Activated CD4-positive, alpha-beta memory T cell treated with anti-CD3 and anti-CD28 coated beads for 36 hours (primary cell): ENCODE measurements around the gene TTC13. TPM values are rescaled to one million over a fixed set of nuclear protein-coding genes. Genes with fewer than 3 reads are reported as not detected.

Experiments
- CTCF ChIA-PET: fragments of 350-600 bp; sonication (Branson Sonifier 250); formaldehyde crosslinking; loops from one replicate; lab custom pipeline; 2021; ENCODE audit warnings: antibody characterized with exemption, inconsistent platforms; lab: Charles Lee
- POLR2A ChIA-PET: fragments of 350-600 bp; sonication (Branson Sonifier 250); formaldehyde crosslinking; loops from one replicate; lab custom pipeline; 2021; ENCODE audit warnings: antibody characterized with exemption; lab: Charles Lee
- DNase-seq: peaks from one replicate; pipeline ENCODE4 v3.0.0-alpha.2; 2020
- H3K27ac Mint-ChIP-seq: one replicate; pipeline ENCODE4 v1.8.0; 2021; ENCODE audit warnings: mixed read lengths
- H3K27me3 Mint-ChIP-seq: one replicate; pipeline ENCODE4 v1.8.0; 2021; ENCODE audit warnings: mixed read lengths
- H3K36me3 Mint-ChIP-seq: one replicate; pipeline ENCODE4 v1.8.0; 2021; ENCODE audit warnings: mixed read lengths
- H3K4me1 Mint-ChIP-seq: one replicate; pipeline ENCODE4 v1.8.0; 2021; ENCODE audit warnings: low read depth, mixed read lengths
- H3K4me3 Mint-ChIP-seq: one replicate; pipeline ENCODE4 v1.8.0; 2021; ENCODE audit warnings: mild to moderate bottlenecking, mixed read lengths
- H3K9me3 Mint-ChIP-seq: one replicate; pipeline ENCODE4 v1.8.0; 2021; ENCODE audit warnings: mixed read lengths
- intact Hi-C: fragments of 100-400 bp; cut with micrococcal nuclease; formaldehyde crosslinking; loops from one replicate; pipeline ENCODE4 v1.15.1; 2023
- total RNA-seq, 2 experiments: library from RNA; stranded (reverse); gene quantifications; one replicate each; pipeline ENCODE4 v1.2.3, GENCODE V29; 2021

The TTC13 gene
- total RNA-seq, 2 experiments from 2014 or later: 17.3 to 18.3 TPM

- Mint-ChIP-seq H3K27ac (no peak overlapping the region), H3K4me3 (no peak overlapping the region), H3K9me3 (no peaks in the 10 kb centered on the region), H3K36me3 (peaks cover 5% of the 10 kb centered on the region), H3K4me1 (no peaks in the 10 kb centered on the region), H3K27me3 (no peaks in the 10 kb centered on the region)
- no peak for DNase-seq
- intact Hi-C loops: no loop called here
- CTCF ChIA-PET: no interaction called here
- POLR2A ChIA-PET: interaction anchor here (0.6 kb wide), 1 partner anchor 127 kb away, joined by 4 read pairs; no protein-coding TSS in a partner anchor
Measured at GRCh38 chr1:230899841-230900251, 78.8 kb downstream of the TTC13 start.

GRCh38 chr1:230898748-230899147 is 79.9 kb downstream of the TTC13 start:
- Mint-ChIP-seq H3K4me1 (no peaks in the 10 kb centered on the region), H3K27ac (no peak overlapping the region), H3K4me3 (no peak overlapping the region), H3K9me3 (no peaks in the 10 kb centered on the region), H3K36me3 (peaks cover 3% of the 10 kb centered on the region), H3K27me3 (no peaks in the 10 kb centered on the region)
- ChIA-PET CTCF (no interaction called here), POLR2A (no interaction called here)
- no peak for DNase-seq
- intact Hi-C loops: no loop called here

DNA sequence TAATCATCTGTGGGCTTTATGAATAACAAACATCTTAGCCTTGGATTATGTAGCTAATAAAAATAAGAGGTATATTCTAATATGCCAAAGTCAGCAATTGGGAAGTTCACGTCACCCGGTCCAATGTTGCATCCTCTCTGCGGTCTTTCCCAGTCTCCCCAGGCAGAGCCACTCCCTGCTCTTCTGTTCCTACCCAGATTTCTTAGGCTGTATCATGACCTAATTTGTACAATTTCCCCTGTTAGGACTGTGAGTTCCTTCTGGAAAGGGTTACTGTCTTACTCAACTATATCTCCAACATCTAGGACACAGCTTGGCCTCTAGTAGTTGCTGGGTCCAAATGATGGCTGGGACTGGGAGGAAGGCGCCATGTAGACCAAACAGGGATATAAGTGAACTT is 80.5 kb downstream of the TTC13 start:
- DNase-seq: no peak
- Mint-ChIP-seq H3K4me1 (no peaks in the 10 kb centered on the region), H3K27ac (no peak overlapping the region), H3K4me3 (no peak overlapping the region), H3K27me3 (no peaks in the 10 kb centered on the region), H3K36me3 (no peaks in the 10 kb centered on the region), H3K9me3 (no peaks in the 10 kb centered on the region)
- intact Hi-C loops: no loop called here
- CTCF ChIA-PET: no interaction called here
- POLR2A ChIA-PET: no interaction called here

- intact Hi-C loops: no loop called here
- peaks cover 6% of the 10 kb centered on the region for H3K27me3 Mint-ChIP-seq
- CTCF ChIA-PET: interaction anchor here (0.9 to 1.3 kb wide), 2 partner anchors 21 to 82 kb away, joined by 3 to 5 read pairs; partner anchors contain the start of genes ARV1 and TTC13
Measured at GRCh38 chr1:230896779-230897178, 81.9 kb downstream of the TTC13 start.

GRCh38 chr1:230895452-230895851 is 83.2 kb downstream of the TTC13 start:
- Mint-ChIP-seq H3K9me3 (no peaks in the 10 kb centered on the region), H3K27me3 (peaks cover 9% of the 10 kb centered on the region), H3K4me3 (no peak overlapping the region), H3K36me3 (no peaks in the 10 kb centered on the region), H3K4me1 (no peaks in the 10 kb centered on the region), H3K27ac (no peak overlapping the region)
- POLR2A ChIA-PET: no interaction called here
- CTCF ChIA-PET: interaction anchor here (1.1 to 1.2 kb wide), 2 partner anchors 21 to 84 kb away, joined by 3 to 5 read pairs; no protein-coding TSS in a partner anchor
- intact Hi-C loops: no loop called here
- DNase-seq: no peak

More at GRCh38 chr1:230896779-230897178, 81.9 kb downstream of the TTC13 start:
- H3K36me3 Mint-ChIP-seq: no peaks in the 10 kb centered on the region
- DNase-seq: no peak
- no peak overlapping the region for H3K27ac Mint-ChIP-seq
- no peak overlapping the region for H3K4me3 Mint-ChIP-seq
- POLR2A ChIA-PET: no interaction called here
- no peaks in the 10 kb centered on the region for H3K4me1 Mint-ChIP-seq
- H3K9me3 Mint-ChIP-seq: no peaks in the 10 kb centered on the region

GRCh38 chr1:230894664-230895063 is 84.0 kb downstream of the TTC13 start:
- peaks cover 9% of the 10 kb centered on the region for H3K27me3 Mint-ChIP-seq
- DNase-seq: no peak

DNA sequence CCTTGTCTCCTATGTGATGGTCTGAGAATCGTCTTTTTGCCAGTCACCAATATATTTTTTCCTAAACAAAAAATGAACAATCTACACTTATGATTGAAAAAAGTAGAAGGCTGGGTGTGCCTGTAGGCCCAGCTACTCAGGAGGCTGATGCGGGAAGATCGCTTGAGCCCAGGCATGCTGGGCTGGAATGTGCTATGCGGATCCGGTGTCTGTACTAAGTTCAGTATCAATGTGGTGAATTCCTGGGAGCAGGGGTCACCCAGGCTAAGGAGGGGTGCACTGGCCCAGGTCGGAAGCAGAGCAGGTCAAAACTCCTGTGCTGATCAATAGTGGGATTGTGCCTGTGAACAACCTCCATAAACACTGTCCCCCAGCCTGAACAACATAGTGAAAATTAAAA is 84.6 kb downstream of the TTC13 start:
- peaks cover 12% of the 10 kb centered on the region for H3K27me3 Mint-ChIP-seq
- H3K27ac Mint-ChIP-seq: no peak overlapping the region
- no peak for DNase-seq
- H3K4me3 Mint-ChIP-seq: no peak overlapping the region
- CTCF ChIA-PET: no interaction called here
- no peaks in the 10 kb centered on the region for H3K36me3 Mint-ChIP-seq
- H3K9me3 Mint-ChIP-seq: no peaks in the 10 kb centered on the region
- POLR2A ChIA-PET: no interaction called here
- intact Hi-C loops: no loop called here
- no peaks in the 10 kb centered on the region for H3K4me1 Mint-ChIP-seq

More at GRCh38 chr1:230894664-230895063, 84.0 kb downstream of the TTC13 start:
- Mint-ChIP-seq H3K4me1 (no peaks in the 10 kb centered on the region), H3K36me3 (no peaks in the 10 kb centered on the region), H3K4me3 (no peak overlapping the region), H3K9me3 (no peaks in the 10 kb centered on the region), H3K27ac (no peak overlapping the region)
- intact Hi-C loops: no loop called here
- POLR2A ChIA-PET: no interaction called here
- CTCF ChIA-PET: interaction anchor here (1.1 kb wide), 1 partner anchor 85 kb away, joined by 3 read pairs; no protein-coding TSS in a partner anchor

DNA sequence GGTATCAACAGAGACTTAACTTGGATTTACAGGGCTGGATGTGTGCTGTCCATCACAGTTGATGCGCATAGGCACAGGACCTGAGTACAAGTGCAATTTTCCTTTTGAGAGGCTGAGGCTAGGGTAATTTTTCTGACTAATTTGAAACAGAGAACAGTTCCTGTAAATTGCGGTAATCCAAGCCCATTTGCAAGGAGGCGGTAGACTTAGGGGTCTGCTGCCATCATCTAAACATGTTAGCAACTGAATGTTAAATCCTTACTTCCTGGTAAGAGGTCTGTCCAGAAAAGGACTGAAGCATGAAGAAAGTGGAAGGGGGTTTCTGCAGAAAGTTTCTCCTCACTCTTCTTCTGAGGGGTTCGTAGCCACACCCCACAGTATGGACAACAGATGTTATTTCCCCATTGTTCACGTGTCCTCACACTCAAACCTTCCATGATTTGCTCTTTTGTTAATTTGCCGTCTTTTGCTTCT is 86.6 kb downstream of the TTC13 start:
- no peak overlapping the region for H3K4me3 Mint-ChIP-seq
- intact Hi-C loops: no loop called here
- H3K4me1 Mint-ChIP-seq: no peaks in the 10 kb centered on the region
- ChIA-PET CTCF (no interaction called here), POLR2A (no interaction called here)
- no peak overlapping the region for H3K27ac Mint-ChIP-seq
- no peak for DNase-seq
- H3K36me3 Mint-ChIP-seq: no peaks in the 10 kb centered on the region
- no peaks in the 10 kb centered on the region for H3K9me3 Mint-ChIP-seq
- peaks cover 16% of the 10 kb centered on the region for H3K27me3 Mint-ChIP-seq

- intact Hi-C loops: no loop called here
- H3K9me3 Mint-ChIP-seq: no peaks in the 10 kb centered on the region
- H3K4me1 Mint-ChIP-seq: no peaks in the 10 kb centered on the region
- no peak overlapping the region for H3K27ac Mint-ChIP-seq
- no peak overlapping the region for H3K4me3 Mint-ChIP-seq
- no peaks in the 10 kb centered on the region for H3K36me3 Mint-ChIP-seq
- peaks cover 16% of the 10 kb centered on the region for H3K27me3 Mint-ChIP-seq
- ChIA-PET CTCF (no interaction called here), POLR2A (no interaction called here)
- DNase-seq: no peak
Measured at GRCh38 chr1:230891413-230891812, 87.2 kb downstream of the TTC13 start.

- intact Hi-C loops: no loop called here
- H3K27me3 Mint-ChIP-seq: peaks cover 38% of the 10 kb centered on the region
- no peaks in the 10 kb centered on the region for H3K4me1 Mint-ChIP-seq
- peaks cover 7% of the 10 kb centered on the region for H3K9me3 Mint-ChIP-seq
- H3K27ac Mint-ChIP-seq: no peak overlapping the region
- H3K4me3 Mint-ChIP-seq: no peak overlapping the region
- no peaks in the 10 kb centered on the region for H3K36me3 Mint-ChIP-seq
- DNase-seq: no peak
- POLR2A ChIA-PET: no interaction called here
- CTCF ChIA-PET: no interaction called here
Measured at GRCh38 chr1:230884646-230885045, 94.0 kb downstream of the TTC13 start.

DNA sequence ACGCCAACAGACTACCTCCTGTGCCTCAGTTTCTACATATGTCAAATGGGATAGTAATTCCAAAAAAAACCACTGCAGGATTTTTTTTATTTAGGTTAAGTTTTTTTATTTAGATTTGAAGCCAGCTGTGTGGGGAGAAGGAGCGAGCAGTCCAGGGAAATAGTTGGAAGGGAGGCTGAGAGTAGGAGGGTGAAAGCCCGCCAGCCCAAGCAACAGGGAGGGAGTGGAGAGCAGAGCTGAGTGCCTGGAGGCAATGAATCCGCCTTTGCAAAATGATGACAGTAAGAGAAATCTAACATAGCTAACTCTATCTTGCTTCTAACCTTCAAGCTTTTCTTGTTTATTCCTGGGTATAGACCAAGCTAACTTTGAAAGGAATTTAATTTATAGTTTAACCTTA is 94.7 kb downstream of the TTC13 start:
- DNase-seq: no peak
- Mint-ChIP-seq H3K36me3 (no peaks in the 10 kb centered on the region), H3K27ac (no peak overlapping the region), H3K4me3 (no peak overlapping the region), H3K4me1 (no peaks in the 10 kb centered on the region), H3K9me3 (peaks cover 7% of the 10 kb centered on the region), H3K27me3 (peaks cover 37% of the 10 kb centered on the region)
- ChIA-PET POLR2A (no interaction called here), CTCF (no interaction called here)
- intact Hi-C loops: no loop called here

DNA sequence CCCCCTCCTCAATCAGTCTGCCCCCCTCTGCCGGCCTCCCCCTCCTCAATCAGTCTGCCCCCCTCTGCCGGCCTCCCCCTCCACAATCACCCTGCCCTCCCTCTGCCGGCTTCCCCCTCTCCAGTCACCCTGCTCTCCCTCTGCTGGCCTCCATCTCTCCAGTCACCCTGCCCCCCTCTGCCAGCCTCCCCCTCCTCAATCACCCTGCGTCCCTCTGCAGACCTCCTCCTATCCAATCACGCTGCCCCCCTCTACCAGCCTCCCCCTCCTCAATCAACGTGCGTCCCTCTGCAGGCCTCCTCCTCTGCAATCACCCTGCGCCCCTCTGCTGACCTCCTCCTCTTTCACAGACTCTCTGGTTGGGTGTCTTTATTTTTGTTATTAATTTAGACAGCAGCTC is 98.9 kb downstream of the TTC13 start:
- peaks cover 49% of the 10 kb centered on the region for H3K27me3 Mint-ChIP-seq
- POLR2A ChIA-PET: no interaction called here
- CTCF ChIA-PET: no interaction called here

GRCh38 chr1:230878591-230878990 is 100.1 kb downstream of the TTC13 start:
- H3K27me3 Mint-ChIP-seq: peaks cover 49% of the 10 kb centered on the region
- intact Hi-C loops: no loop called here
- no peak overlapping the region for H3K4me3 Mint-ChIP-seq
- ChIA-PET POLR2A (no interaction called here), CTCF (no interaction called here)
- no peaks in the 10 kb centered on the region for H3K36me3 Mint-ChIP-seq
- H3K9me3 Mint-ChIP-seq: no peaks in the 10 kb centered on the region
- H3K4me1 Mint-ChIP-seq: no peaks in the 10 kb centered on the region
- DNase-seq: no peak
- H3K27ac Mint-ChIP-seq: no peak overlapping the region

More for the DNA sequence above, 98.9 kb downstream of the TTC13 start:
- Mint-ChIP-seq H3K4me3 (no peak overlapping the region), H3K9me3 (peaks cover 5% of the 10 kb centered on the region), H3K4me1 (no peaks in the 10 kb centered on the region), H3K36me3 (no peaks in the 10 kb centered on the region), H3K27ac (no peak overlapping the region)
- intact Hi-C loops: no loop called here
- no peak for DNase-seq
